ENCODE data around the gene PRR12.

PRR12 gene

GRCh38 chr19:49664171-49665035 lies 73.4 kb downstream of the PRR12 start:
- Mint-ChIP-seq H3K27me3 (ENCODE audit: low read depth) (no peaks in the 10 kb centered on the region), H3K36me3 (ENCODE audit: low read depth) (peaks cover 23% of the 10 kb centered on the region), H3K9me3 (no peaks in the 10 kb centered on the region), H3K4me1 (ENCODE audit: low read depth) (peaks cover 42% of the 10 kb centered on the region), H3K27ac (peak overlapping the region; percentile 92), H3K4me3 (peak overlapping the region; percentile 97)

DNA sequence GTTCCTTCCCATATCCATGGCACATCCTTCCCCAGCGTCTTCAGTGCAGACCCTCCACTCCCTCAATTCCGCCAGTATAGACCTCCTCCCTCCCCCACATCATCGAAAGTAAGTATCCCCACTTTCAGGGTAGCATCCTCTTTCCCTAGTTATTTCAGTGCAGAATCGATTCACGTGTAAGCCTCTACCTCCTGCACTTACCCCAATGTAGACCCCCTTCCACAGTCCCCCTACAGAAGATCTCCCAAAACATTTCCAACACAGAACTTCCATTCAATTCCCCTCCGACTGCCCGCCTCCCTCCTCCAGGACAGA lies 74.0 kb downstream of the PRR12 start:
- no peaks in the 10 kb centered on the region for H3K9me3 Mint-ChIP-seq
- H3K27ac Mint-ChIP-seq: peak overlapping the region; percentile 92
- peaks cover 21% of the 10 kb centered on the region for H3K36me3 Mint-ChIP-seq (ENCODE audit: low read depth)
- H3K27me3 Mint-ChIP-seq (ENCODE audit: low read depth): no peaks in the 10 kb centered on the region
- peaks cover 45% of the 10 kb centered on the region for H3K4me1 Mint-ChIP-seq (ENCODE audit: low read depth)
- H3K4me3 Mint-ChIP-seq: peak overlapping the region; percentile 97

- no peaks in the 10 kb centered on the region for H3K27me3 Mint-ChIP-seq (ENCODE audit: low read depth)
- H3K4me1 Mint-ChIP-seq (ENCODE audit: low read depth): peaks cover 41% of the 10 kb centered on the region
- H3K9me3 Mint-ChIP-seq: no peaks in the 10 kb centered on the region
- peak within 1 kb of the TSS; percentile 92 for H3K27ac Mint-ChIP-seq
- peaks cover 17% of the 10 kb centered on the region for H3K36me3 Mint-ChIP-seq (ENCODE audit: low read depth)
- peak within 1 kb of the TSS; percentile 97 for H3K4me3 Mint-ChIP-seq
These were observed 74.6 kb downstream of the PRR12 start, which contains the start of the genes BCL2L12 and IRF3 for GRCh38 chr19:49665351-49666119. TSS of gene BCL2L12 (plus strand) at chr19:49665933. CDS start at chr19:49666693, 760 bp downstream. TSS of gene IRF3 (minus strand) at chr19:49665857. CDS start at chr19:49664838, 1,019 bp downstream.

- peaks cover 17% of the 10 kb centered on the region for H3K36me3 Mint-ChIP-seq (ENCODE audit: low read depth)
- H3K27ac Mint-ChIP-seq: peak overlapping the region; percentile 92
- peaks cover 41% of the 10 kb centered on the region for H3K4me1 Mint-ChIP-seq (ENCODE audit: low read depth)
- H3K27me3 Mint-ChIP-seq (ENCODE audit: low read depth): no peaks in the 10 kb centered on the region
- peak overlapping the region; percentile 97 for H3K4me3 Mint-ChIP-seq
- H3K9me3 Mint-ChIP-seq: no peaks in the 10 kb centered on the region
These were observed 75.1 kb downstream of the PRR12 start for GRCh38 chr19:49666120-49666444.

DNA sequence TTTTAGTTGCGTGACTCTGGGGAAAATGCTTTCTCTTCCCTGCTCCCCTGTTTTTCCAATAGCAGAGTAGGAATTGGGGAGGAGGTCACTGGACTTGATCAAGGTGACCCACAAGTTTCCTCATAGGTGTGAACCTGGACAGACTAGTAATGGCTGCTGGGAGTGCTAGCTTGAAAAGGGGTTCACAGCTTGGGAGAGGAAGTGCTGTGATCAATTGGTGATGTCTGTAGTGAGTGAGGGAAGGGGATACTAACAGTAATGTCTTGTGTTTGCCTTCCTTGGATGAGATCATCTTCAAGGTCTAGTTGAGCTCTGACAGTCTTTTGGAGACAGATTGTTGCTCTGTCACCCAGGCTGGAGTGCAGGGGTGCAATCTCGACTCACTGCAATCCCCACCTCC lies 76.5 kb downstream of the PRR12 start:
- Mint-ChIP-seq H3K4me1 (ENCODE audit: low read depth) (peaks cover 47% of the 10 kb centered on the region), H3K9me3 (no peaks in the 10 kb centered on the region), H3K36me3 (ENCODE audit: low read depth) (peaks cover 24% of the 10 kb centered on the region), H3K27me3 (ENCODE audit: low read depth) (no peaks in the 10 kb centered on the region), H3K4me3 (peak overlapping the region; percentile 97), H3K27ac (peak overlapping the region; percentile 49)

DNA sequence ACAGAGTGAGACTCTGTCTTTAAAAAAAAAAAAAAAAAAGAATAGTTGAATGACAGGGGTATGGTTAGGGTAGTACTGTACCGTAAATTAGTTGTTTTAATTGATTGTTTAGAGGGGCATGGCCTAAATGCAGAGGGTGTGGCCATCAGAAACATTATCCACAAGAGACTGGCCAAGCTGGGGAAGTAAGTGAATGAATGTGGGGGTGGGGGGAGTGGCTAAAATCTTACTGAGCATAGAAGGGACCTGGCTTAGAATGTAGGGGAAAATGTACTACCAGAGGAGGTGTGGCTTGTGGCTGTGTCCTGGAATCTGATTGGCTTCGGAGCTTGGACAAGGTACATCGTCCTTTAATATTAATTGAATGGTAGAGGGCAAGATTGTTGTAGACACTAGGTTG lies 78.5 kb downstream of the PRR12 start:
- peaks cover 24% of the 10 kb centered on the region for H3K36me3 Mint-ChIP-seq (ENCODE audit: low read depth)
- H3K4me1 Mint-ChIP-seq (ENCODE audit: low read depth): peaks cover 34% of the 10 kb centered on the region
- no peak overlapping the region for H3K4me3 Mint-ChIP-seq
- no peaks in the 10 kb centered on the region for H3K27me3 Mint-ChIP-seq (ENCODE audit: low read depth)
- no peaks in the 10 kb centered on the region for H3K9me3 Mint-ChIP-seq
- H3K27ac Mint-ChIP-seq: no peak overlapping the region

DNA sequence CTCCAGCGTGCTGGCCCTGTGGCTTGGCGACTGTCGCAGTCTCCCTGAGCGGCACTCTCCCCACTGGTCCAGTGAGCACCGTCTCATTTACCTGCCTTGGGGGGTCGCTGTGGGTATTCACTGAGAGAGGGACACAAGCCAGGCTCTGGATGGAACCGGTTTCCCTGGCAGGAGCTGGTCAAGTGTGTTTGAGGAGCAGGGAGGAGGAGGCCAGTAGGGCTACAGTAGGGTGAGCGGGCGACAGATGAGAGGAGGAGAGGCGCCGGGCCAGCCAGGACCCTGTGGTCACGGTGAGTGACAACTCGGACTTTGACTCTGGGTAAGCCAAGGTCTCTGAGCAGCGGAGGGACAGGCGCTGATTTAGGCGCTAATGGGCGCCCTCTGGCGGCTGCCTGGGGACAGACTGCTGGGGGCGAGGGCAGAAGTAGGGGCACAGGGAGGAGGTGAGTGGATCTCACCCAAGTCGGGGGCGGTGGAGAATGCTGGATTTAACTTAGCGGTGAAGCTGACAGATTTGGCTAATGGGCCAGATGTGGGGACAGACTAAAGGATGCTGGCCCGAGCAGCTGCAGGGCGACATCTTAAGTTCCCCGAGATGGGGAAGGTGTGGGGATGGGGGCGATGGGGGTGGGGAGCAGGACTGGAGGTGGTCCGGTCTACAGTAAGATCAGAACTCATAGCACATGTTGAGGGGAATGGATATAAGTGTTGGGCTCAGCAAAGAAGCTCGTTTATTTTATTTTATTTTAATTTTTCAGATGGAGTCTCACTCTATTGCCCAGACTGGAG lies 81.3 kb downstream of the PRR12 start:
- H3K27ac Mint-ChIP-seq: peak overlapping the region; percentile 49
- peaks cover 19% of the 10 kb centered on the region for H3K36me3 Mint-ChIP-seq (ENCODE audit: low read depth)
- H3K27me3 Mint-ChIP-seq (ENCODE audit: low read depth): no peaks in the 10 kb centered on the region
- H3K9me3 Mint-ChIP-seq: no peaks in the 10 kb centered on the region
- H3K4me1 Mint-ChIP-seq (ENCODE audit: low read depth): peaks cover 19% of the 10 kb centered on the region
- no peak overlapping the region for H3K4me3 Mint-ChIP-seq
